Stimulated activated naive B cell treated with anti-CD40 and anti-IgM and Interleukin-4, amounts not matched to agents 10 μg/mL and 1 μg/mL and 100 μg/mL, for 72 hours (primary cell): Measurements from ENCODE around the gene CFAP99.
A peak's percentile ranks its signal among the peaks of the same experiment; 100 is the strongest.

Source experiments
- ATAC-seq, 2 donors: fragments of 150-1000 bp; cut with Tn5 transposase; replicated peaks; 2 replicates each; pipeline ENCODE4 v1.10.0; 2021; ENCODE audit warnings: moderate library complexity in 1 of 2
- DNase-seq: peaks from one replicate; pipeline ENCODE4 v3.0.0; 2021
- H3K27ac Mint-ChIP-seq: one replicate; pipeline ENCODE4 v1.8.0; 2022; ENCODE audit warnings: mild to moderate bottlenecking, mixed read lengths
- H3K27me3 Mint-ChIP-seq, 2 donors: one replicate each; pipeline ENCODE4 v1.8.0; 2022; ENCODE audit warnings: mixed read lengths in 2 of 2
- H3K36me3 Mint-ChIP-seq, 2 donors: one replicate each; pipeline ENCODE4 v1.8.0; 2022; ENCODE audit warnings: mixed read lengths in 2 of 2, mild to moderate bottlenecking in 1 of 2
- H3K4me1 Mint-ChIP-seq, 2 donors: one replicate each; pipeline ENCODE4 v1.8.0; 2022; ENCODE audit warnings: mixed read lengths in 2 of 2, mild to moderate bottlenecking in 1 of 2
- H3K4me3 Mint-ChIP-seq, 2 donors: one replicate each; pipeline ENCODE4 v1.8.0; 2022; ENCODE audit warnings: mild to moderate bottlenecking in 2 of 2, mixed read lengths in 2 of 2, moderate library complexity in 1 of 2
- H3K9me3 Mint-ChIP-seq, 2 donors: one replicate each; pipeline ENCODE4 v1.8.0; 2022; ENCODE audit warnings: mixed read lengths in 2 of 2, mild to moderate bottlenecking in 1 of 2

Gene CFAP99

GRCh38 chr4:2510351-2511259, 91.8 kb downstream of the CFAP99 start:
- Mint-ChIP-seq H3K4me1 (peaks cover 15 to 24% of the 10 kb centered on the region in 2 donors), H3K9me3 (no peaks in the 10 kb centered on the region), H3K4me3 (peak overlapping the region in 1 of 2 donors; percentile 27), H3K36me3 (peaks cover 49 to 64% of the 10 kb centered on the region in 2 donors), H3K27ac (peak overlapping the region; percentile 80), H3K27me3 (no peaks in the 10 kb centered on the region)
- DNase-seq (no peak), ATAC-seq (peak in 1 of 2 donors; percentile 48)

- Mint-ChIP-seq H3K4me3 (no peak overlapping the region), H3K4me1 (peaks cover 14 to 19% of the 10 kb centered on the region in 2 donors), H3K9me3 (no peaks in the 10 kb centered on the region), H3K36me3 (peaks cover 51 to 65% of the 10 kb centered on the region in 2 donors), H3K27ac (peak overlapping the region; percentile 80), H3K27me3 (no peaks in the 10 kb centered on the region)
- DNase-seq (no peak), ATAC-seq (peak in 1 of 2 donors; percentile 65)
Measured at GRCh38 chr4:2511645-2512131, 92.9 kb downstream of the CFAP99 start.
